CD4-positive, alpha-beta T cell (primary cell): ENCODE measurements around the gene FCHSD2. TPM values are rescaled to one million over a fixed set of nuclear protein-coding genes. Genes with fewer than 3 reads are reported as not detected.

ENCODE experiments used
- ATAC-seq: fragments of 200-7000 bp; cut with Tn5 transposase; one replicate; pipeline ENCODE4 v1.10.0; 2022; ENCODE audit warnings: mild to moderate bottlenecking; ENCODE audit not compliant: poor library complexity
- CTCF ChIA-PET: fragments of 350-600 bp; sonication (Branson Sonifier 250); formaldehyde crosslinking; loops from one replicate; lab custom pipeline; 2021; ENCODE audit warnings: antibody characterized with exemption, inconsistent platforms; lab: Charles Lee
- POLR2A ChIA-PET: fragments of 350-600 bp; sonication (Branson Sonifier 250); formaldehyde crosslinking; loops from one replicate; lab custom pipeline; 2021; ENCODE audit warnings: antibody characterized with exemption, inconsistent platforms; lab: Charles Lee
- DNase-seq, 14 experiments: peaks; one replicate each; pipeline ENCODE4 v3.0.0-alpha.2; 2013 to 2020; ENCODE audit warnings: mixed read lengths in 2 of 14
- H3K27ac ChIP-seq, 2 donors: one replicate each; pipeline versions ENCODE4 v1.5.1 to v1.7.0; 2013; ENCODE audit warnings: low read length in 2 of 2, low read depth in 1 of 2, mild to moderate bottlenecking in 1 of 2
- H3K27me3 ChIP-seq, 2 experiments: 1 replicate in 1 of 2; 2 replicates in 1 of 2; pipeline versions ENCODE4 v1.6.1 to v1.7.0; 2013; ENCODE audit warnings: low read length in 2 of 2, control low read depth in 1 of 2, mild to moderate bottlenecking in 1 of 2, moderate library complexity in 1 of 2; ENCODE audit not compliant: insufficient read depth in 2 of 2, control insufficient read depth in 1 of 2
- H3K36me3 ChIP-seq: one replicate; pipeline ENCODE4 v1.6.1; 2013; ENCODE audit warnings: low read length, control low read depth; ENCODE audit not compliant: insufficient read depth
- H3K4me1 ChIP-seq: one replicate; pipeline ENCODE4 v1.6.1; 2013; ENCODE audit warnings: low read length, control low read depth; ENCODE audit not compliant: insufficient read depth
- H3K4me3 ChIP-seq: one replicate; pipeline ENCODE4 v1.5.1; 2013; ENCODE audit warnings: mild to moderate bottlenecking, low read length, moderate library complexity
- H3K9me3 ChIP-seq, 2 experiments: 1 replicate in 1 of 2; 2 replicates in 1 of 2; pipeline versions ENCODE4 v1.6.1 to v1.7.0; 2013; ENCODE audit warnings: low read length in 2 of 2, mild to moderate bottlenecking in 2 of 2, control low read depth in 1 of 2, moderate library complexity in 1 of 2; ENCODE audit not compliant: control insufficient read depth in 1 of 2, insufficient read depth in 1 of 2
- H3K27ac Mint-ChIP-seq: one replicate; pipeline ENCODE4 v1.8.0; 2020; ENCODE audit warnings: mixed read lengths
- H3K27me3 Mint-ChIP-seq: one replicate; pipeline ENCODE4 v1.8.0; 2021; ENCODE audit warnings: mixed read lengths
- H3K36me3 Mint-ChIP-seq: one replicate; pipeline ENCODE4 v1.8.0; 2021; ENCODE audit warnings: low read depth, mixed read lengths
- H3K4me1 Mint-ChIP-seq: one replicate; pipeline ENCODE4 v1.8.0; 2021; ENCODE audit warnings: low read depth, mixed read lengths
- H3K4me3 Mint-ChIP-seq: one replicate; pipeline ENCODE4 v1.8.0; 2020; ENCODE audit warnings: mild to moderate bottlenecking, mixed read lengths
- H3K9me3 Mint-ChIP-seq: one replicate; pipeline ENCODE4 v1.8.0; 2020; ENCODE audit warnings: mixed read lengths
- intact Hi-C, 2 experiments: fragments of 100-400 bp; cut with DNase I in 1 of 2; cut with micrococcal nuclease in 1 of 2; formaldehyde crosslinking; loops; one replicate each; pipeline versions ENCODE4 v1.15.1 to v1.9.0; 2023 to 2025; cut with DNase I, micrococcal nuclease
- total RNA-seq, 174 experiments: library from RNA in 2 of 174; stranded (reverse) in 2 of 174; gene quantifications; one replicate each; pipeline ENCODE4 v1.2.3 and lab custom pipeline; 2021 to 2026
- TF ChIP-seq, protein P1 (sequence below): fragments of 200-600 bp; IDR thresholded peaks from one replicate; pipeline ENCODE4 v1.8.0; 2022; ENCODE audit warnings: antibody characterized with exemption, mild to moderate bottlenecking

The FCHSD2 gene
- total RNA-seq, 2 experiments from 2014 or later = 48.6 to 50.7 TPM

DNA sequence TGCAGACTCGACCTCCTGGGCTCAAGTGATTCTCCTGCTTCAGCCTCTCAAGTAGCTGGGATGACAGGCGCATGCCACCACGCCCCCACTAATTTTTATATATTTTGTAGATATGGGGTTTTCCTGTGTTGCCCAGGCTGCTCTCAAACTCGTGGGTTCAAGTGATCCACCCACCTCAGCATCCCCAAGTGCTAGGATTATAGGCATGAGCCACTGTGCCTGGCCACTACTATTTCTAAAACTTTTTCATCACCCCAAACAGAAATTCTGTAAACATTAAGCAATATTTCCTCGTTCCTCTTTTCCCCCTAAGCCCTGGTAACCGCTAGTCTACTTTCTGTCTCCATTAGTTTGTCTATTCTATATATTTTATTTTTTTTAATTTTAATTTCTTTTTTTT is 336.9 kb downstream of the FCHSD2 start:
- no peak overlapping the region for H3K27ac Mint-ChIP-seq
- no peak overlapping the region for H3K4me3 Mint-ChIP-seq
- H3K36me3 Mint-ChIP-seq = peaks cover 6% of the 10 kb centered on the region
- CTCF ChIA-PET = no interaction called here
- Histone ChIP-seq H3K36me3 (peaks cover 9% of the 10 kb centered on the region), H3K4me3 (no peak overlapping the region), H3K27ac (no peak overlapping the region), H3K27me3 (no peaks in the 10 kb centered on the region), H3K4me1 (no peaks in the 10 kb centered on the region), H3K9me3 (no peaks in the 10 kb centered on the region)
- H3K4me1 Mint-ChIP-seq = peaks cover 5% of the 10 kb centered on the region
- DNase-seq (peak in 2 of 14 experiments; percentile 38 to 49), ATAC-seq (no peak)
- TF ChIP-seq, protein P1, sequence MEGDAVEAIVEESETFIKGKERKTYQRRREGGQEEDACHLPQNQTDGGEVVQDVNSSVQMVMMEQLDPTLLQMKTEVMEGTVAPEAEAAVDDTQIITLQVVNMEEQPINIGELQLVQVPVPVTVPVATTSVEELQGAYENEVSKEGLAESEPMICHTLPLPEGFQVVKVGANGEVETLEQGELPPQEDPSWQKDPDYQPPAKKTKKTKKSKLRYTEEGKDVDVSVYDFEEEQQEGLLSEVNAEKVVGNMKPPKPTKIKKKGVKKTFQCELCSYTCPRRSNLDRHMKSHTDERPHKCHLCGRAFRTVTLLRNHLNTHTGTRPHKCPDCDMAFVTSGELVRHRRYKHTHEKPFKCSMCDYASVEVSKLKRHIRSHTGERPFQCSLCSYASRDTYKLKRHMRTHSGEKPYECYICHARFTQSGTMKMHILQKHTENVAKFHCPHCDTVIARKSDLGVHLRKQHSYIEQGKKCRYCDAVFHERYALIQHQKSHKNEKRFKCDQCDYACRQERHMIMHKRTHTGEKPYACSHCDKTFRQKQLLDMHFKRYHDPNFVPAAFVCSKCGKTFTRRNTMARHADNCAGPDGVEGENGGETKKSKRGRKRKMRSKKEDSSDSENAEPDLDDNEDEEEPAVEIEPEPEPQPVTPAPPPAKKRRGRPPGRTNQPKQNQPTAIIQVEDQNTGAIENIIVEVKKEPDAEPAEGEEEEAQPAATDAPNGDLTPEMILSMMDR = no peak
- H3K9me3 Mint-ChIP-seq = no peaks in the 10 kb centered on the region
- POLR2A ChIA-PET = no interaction called here
- no peaks in the 10 kb centered on the region for H3K27me3 Mint-ChIP-seq
- intact Hi-C loops = no loop called here

DNA sequence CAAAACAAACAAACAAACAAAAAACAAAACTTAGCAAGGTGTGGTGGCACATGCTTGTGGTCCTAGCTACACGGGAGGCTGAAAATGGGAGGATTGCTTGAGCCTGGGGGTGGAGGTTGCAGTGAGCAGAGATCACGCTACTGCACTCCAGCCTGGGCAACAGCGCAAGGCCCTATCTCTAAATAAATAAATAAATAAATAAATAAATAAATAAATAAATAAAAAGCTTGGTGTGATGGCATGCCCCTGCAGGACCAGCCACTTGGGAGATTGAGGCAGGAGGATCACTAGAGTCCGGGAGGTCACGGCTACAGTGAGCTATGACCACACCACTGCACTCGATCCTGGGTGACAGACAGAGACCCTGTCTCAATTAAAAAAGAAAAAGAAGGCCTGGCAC is 339.3 kb downstream of the FCHSD2 start:
- Mint-ChIP-seq H3K9me3 (no peaks in the 10 kb centered on the region), H3K4me3 (no peak overlapping the region)
- POLR2A ChIA-PET = no interaction called here

DNA sequence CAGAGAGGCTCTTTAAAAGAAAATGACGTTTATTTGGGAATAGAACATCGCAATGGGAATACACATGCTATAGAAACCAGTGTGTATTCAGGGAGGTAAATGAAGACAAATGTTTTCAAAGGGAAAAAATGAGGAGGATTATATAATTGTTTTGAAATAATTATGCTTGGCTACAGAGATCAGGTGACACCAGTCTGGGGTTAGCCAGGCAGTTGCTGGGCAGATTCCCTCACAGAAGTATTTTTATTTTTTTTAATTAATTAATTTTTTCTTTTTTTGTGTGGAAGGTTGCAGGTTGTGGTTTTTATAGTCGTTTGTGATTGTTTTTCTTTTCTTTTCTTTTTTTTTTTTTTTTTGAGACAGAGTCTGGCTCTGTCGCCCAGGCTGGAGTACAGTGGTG is 342.7 kb downstream of the FCHSD2 start:
- no peak overlapping the region for H3K27ac ChIP-seq
- POLR2A ChIA-PET = no interaction called here

More for the DNA sequence above, 339.3 kb downstream of the FCHSD2 start:
- H3K4me1 Mint-ChIP-seq = no peaks in the 10 kb centered on the region
- TF ChIP-seq, protein P1 = no peak
- H3K36me3 Mint-ChIP-seq = no peaks in the 10 kb centered on the region
- intact Hi-C loops = no loop called here
- Histone ChIP-seq H3K36me3 (no peaks in the 10 kb centered on the region), H3K27me3 (no peaks in the 10 kb centered on the region), H3K9me3 (no peaks in the 10 kb centered on the region), H3K4me3 (no peak overlapping the region), H3K27ac (no peak overlapping the region), H3K4me1 (no peaks in the 10 kb centered on the region)
- ATAC-seq (no peak), DNase-seq (no peak)
- no peak overlapping the region for H3K27ac Mint-ChIP-seq
- CTCF ChIA-PET = interaction anchor here (0.7 to 2.0 kb wide), 3 partner anchors 8 to 29 kb away, joined by 4 to 5 read pairs (median 4); partner anchors contain the start of gene STARD10
- H3K27me3 Mint-ChIP-seq = no peaks in the 10 kb centered on the region

More for the DNA sequence above, 342.7 kb downstream of the FCHSD2 start:
- Mint-ChIP-seq H3K9me3 (no peaks in the 10 kb centered on the region), H3K4me3 (no peak overlapping the region), H3K27me3 (no peaks in the 10 kb centered on the region), H3K36me3 (no peaks in the 10 kb centered on the region), H3K27ac (no peak overlapping the region), H3K4me1 (peaks cover 5% of the 10 kb centered on the region)
- Histone ChIP-seq H3K36me3 (no peaks in the 10 kb centered on the region), H3K4me1 (peaks cover 2% of the 10 kb centered on the region), H3K4me3 (no peak overlapping the region), H3K27me3 (no peaks in the 10 kb centered on the region), H3K9me3 (no peaks in the 10 kb centered on the region)
- intact Hi-C loops = loop anchor here in 1 of 2 experiments (10.0 kb wide), 1 partner anchor 685 kb away; the partner anchor contains the start of gene ANAPC15
- CTCF ChIA-PET = no interaction called here
- ATAC-seq = peak; percentile 26
- DNase-seq = no peak
- TF ChIP-seq, protein P1 = no peak
